Inflammatory macrophage treated with lipopolysaccharide for 1 hour (primary cell): Measurements from ENCODE around the gene PEX11G.

ENCODE experiments used
- DNase-seq, 2 donors: peaks; one replicate each; pipeline ENCODE4 v3.0.0-alpha.2; 2020 to 2022

PEX11G gene

GRCh38 chr19:7488736-7489353 is at the start of gene PEX11G:
PEX11G (minus strand) TSS chr19:7489035; CDS start chr19:7489010, 25 bp downstream.
- peak; percentile 76 to 93 for DNase-seq

GRCh38 chr19:7535998-7536695 is 47.3 kb upstream of the PEX11G start:
- no peak for DNase-seq

GRCh38 chr19:7535047-7535997 is 46.5 kb upstream of the PEX11G start, which contains the start of gene PNPLA6:
PNPLA6 (plus strand) TSS chr19:7535717; CDS start chr19:7535789, 72 bp downstream.
- peak; percentile 85 to 96 for DNase-seq

- peak; percentile 60 to 66 for DNase-seq
Observed at GRCh38 chr19:7534531-7535046, 45.8 kb upstream of the PEX11G start.

- peak; percentile 70 to 82 for DNase-seq
Observed at GRCh38 chr19:7533925-7534480, 45.2 kb upstream of the PEX11G start.

GRCh38 chr19:7533281-7533885 is 44.5 kb upstream of the PEX11G start:
- no peak for DNase-seq

GRCh38 chr19:7529610-7530490 is 41.0 kb upstream of the PEX11G start:
- no peak for DNase-seq

- DNase-seq, result no peak
Observed at GRCh38 chr19:7529246-7529600, 40.4 kb upstream of the PEX11G start.

- no peak for DNase-seq
Observed at GRCh38 chr19:7528522-7529245, 39.8 kb upstream of the PEX11G start.

GRCh38 chr19:7528192-7528519 is 39.3 kb upstream of the PEX11G start:
- no peak for DNase-seq

- no peak for DNase-seq
Observed at GRCh38 chr19:7527516-7528191, 38.8 kb upstream of the PEX11G start.

GRCh38 chr19:7526059-7526929 is 37.5 kb upstream of the PEX11G start:
- no peak for DNase-seq

GRCh38 chr19:7524992-7525739 is 36.3 kb upstream of the PEX11G start:
- no peak for DNase-seq

- no peak for DNase-seq
Observed at GRCh38 chr19:7524523-7524922, 35.7 kb upstream of the PEX11G start.

- no peak for DNase-seq
Observed at GRCh38 chr19:7522923-7523667, 34.3 kb upstream of the PEX11G start.

GRCh38 chr19:7522072-7522922 is 33.5 kb upstream of the PEX11G start, which contains the start of gene MCOLN1:
MCOLN1 (plus strand) TSS chr19:7522624; CDS start chr19:7522751, 127 bp downstream.
- DNase-seq, result peak; percentile 96 to 99
